ENCODE data around the gene CSMD2.

DNA sequence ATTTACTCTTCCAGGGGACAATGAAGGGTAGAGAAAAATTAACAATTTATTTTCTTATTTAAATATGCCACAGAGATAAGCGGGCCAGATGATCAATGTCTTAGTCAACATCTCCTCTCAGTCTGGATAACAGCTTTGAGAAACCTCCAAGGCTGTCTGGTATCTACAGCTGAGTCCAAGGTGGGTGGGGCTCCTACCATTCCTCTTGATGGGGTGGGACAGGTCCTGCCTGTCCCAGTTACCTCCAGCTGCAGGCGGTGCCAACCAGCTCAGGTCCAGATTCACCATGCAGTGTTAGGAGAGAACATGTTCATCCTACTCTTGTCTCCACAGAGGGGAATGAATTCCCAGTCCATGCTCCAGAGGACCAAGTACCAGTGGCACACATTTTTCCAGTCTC, 21.1 kb downstream of the CSMD2 start:
- TF ChIP-seq, protein P1, sequence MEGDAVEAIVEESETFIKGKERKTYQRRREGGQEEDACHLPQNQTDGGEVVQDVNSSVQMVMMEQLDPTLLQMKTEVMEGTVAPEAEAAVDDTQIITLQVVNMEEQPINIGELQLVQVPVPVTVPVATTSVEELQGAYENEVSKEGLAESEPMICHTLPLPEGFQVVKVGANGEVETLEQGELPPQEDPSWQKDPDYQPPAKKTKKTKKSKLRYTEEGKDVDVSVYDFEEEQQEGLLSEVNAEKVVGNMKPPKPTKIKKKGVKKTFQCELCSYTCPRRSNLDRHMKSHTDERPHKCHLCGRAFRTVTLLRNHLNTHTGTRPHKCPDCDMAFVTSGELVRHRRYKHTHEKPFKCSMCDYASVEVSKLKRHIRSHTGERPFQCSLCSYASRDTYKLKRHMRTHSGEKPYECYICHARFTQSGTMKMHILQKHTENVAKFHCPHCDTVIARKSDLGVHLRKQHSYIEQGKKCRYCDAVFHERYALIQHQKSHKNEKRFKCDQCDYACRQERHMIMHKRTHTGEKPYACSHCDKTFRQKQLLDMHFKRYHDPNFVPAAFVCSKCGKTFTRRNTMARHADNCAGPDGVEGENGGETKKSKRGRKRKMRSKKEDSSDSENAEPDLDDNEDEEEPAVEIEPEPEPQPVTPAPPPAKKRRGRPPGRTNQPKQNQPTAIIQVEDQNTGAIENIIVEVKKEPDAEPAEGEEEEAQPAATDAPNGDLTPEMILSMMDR (IDR thresholded peaks at IDR 0.05), result no peak
- no peak for TF ChIP-seq POLR2AphosphoS5 (IDR thresholded peaks at IDR 0.05)

All from transverse colon (tissue), 4 donors.